Loucy (cell line): Measurements from ENCODE around the gene KRTAP9-7.

Experiments used
- CTCF ChIP-seq: fragments of 200-600 bp; sonication (generic); conservative IDR thresholded peaks from 2 replicates; pipeline ENCODE4 v1.5.1; 2014; ENCODE audit warnings: mild to moderate bottlenecking, antibody characterized with exemption, low read length
- EZH2phosphoT487 ChIP-seq: fragments of 200-600 bp; IDR thresholded peaks from 2 replicates; pipeline ENCODE4 v1.6.1; 2018; ENCODE audit warnings: antibody characterized with exemption, mild to moderate bottlenecking, moderate library complexity, borderline replicate concordance

- TF ChIP-seq EZH2phosphoT487, result no peak
- TF ChIP-seq CTCF, result no peak
These were observed 23.1 kb downstream of the KRTAP9-7 start for GRCh38 chr17:41298458-41299135.
